ENCODE measurements around the gene EXOSC10.

GRCh38 chr1:11100149-11100493 is 452 bp upstream of the EXOSC10 start:
- no peak for TF ChIP-seq CTCF (IDR thresholded peaks at IDR 0.05)
- no peak for TF ChIP-seq RFX5 (IDR thresholded peaks at IDR 0.05; ENCODE audit: low read length)
- no peak for TF ChIP-seq EP300 (IDR thresholded peaks at IDR 0.05; ENCODE audit: borderline replicate concordance in 1 of 2, low read depth in 1 of 2, low read length in 1 of 2)
- no peak for TF ChIP-seq JUND (IDR thresholded peaks at IDR 0.05)
- no peak for TF ChIP-seq EZH2phosphoT487 (IDR thresholded peaks at IDR 0.05; ENCODE audit: borderline replicate concordance, low read depth)
- no peak for TF ChIP-seq MAX (IDR thresholded peaks at IDR 0.05; ENCODE audit: low read depth)
- no peak for TF ChIP-seq MEF2A (IDR thresholded peaks at IDR 0.05; ENCODE audit: borderline replicate concordance, low read depth)
